Iris pigment epithelial cell (primary cell): ENCODE measurements around the gene COL27A1.

Experiments used
- DNase-seq: peaks from one replicate; pipeline ENCODE4 v3.0.0-alpha.2; 2011; ENCODE audit warnings: low read depth

COL27A1 gene

DNA sequence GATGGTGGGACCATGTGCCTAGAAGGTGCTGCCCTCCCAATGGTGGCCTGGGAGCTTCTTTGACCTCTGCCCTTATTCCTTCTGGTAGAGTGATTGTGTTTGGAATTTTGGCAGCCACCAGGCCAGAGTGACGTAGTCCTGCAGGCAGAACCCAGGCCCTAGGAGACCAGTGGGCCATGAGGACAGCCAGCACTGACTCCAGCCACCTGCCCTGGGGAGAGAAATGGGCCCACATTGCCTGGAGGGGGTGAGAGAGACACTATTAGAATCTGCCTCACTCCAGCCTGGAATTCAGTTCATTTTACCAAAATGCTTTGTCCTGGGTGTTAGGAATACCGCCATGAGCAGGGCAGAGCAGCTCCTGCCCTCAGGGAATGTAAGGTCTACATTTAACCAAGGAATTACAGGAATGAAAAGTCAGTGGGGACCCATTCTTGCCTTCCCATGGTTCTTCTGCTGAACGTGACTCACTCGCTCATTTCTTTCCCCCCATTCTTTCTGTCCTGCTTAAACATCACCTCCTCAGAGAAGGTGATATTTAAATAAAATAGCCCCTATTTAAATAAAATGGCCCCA lies 5.5 kb upstream of the COL27A1 start:
- no peak for DNase-seq

DNA sequence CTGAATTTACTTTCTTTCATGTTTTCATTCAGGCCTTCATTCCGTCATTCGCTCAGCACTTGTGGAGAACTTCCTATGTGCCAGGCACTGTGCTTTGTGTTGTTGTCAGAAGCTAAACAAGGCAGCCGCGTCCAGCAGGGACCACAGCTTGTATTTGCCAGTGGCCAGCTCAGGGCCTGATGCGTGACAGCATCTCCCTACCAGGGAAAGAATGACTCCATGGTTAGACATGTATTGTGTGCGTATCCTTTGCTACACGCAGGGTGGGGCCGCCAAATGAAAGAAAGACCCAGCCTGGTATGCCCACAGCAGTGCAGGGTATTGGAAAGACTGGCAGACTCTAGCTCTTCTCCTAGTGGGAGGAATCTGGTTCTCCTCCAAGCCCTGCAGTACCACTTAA lies 4.7 kb upstream of the COL27A1 start:
- no peak for DNase-seq

DNA sequence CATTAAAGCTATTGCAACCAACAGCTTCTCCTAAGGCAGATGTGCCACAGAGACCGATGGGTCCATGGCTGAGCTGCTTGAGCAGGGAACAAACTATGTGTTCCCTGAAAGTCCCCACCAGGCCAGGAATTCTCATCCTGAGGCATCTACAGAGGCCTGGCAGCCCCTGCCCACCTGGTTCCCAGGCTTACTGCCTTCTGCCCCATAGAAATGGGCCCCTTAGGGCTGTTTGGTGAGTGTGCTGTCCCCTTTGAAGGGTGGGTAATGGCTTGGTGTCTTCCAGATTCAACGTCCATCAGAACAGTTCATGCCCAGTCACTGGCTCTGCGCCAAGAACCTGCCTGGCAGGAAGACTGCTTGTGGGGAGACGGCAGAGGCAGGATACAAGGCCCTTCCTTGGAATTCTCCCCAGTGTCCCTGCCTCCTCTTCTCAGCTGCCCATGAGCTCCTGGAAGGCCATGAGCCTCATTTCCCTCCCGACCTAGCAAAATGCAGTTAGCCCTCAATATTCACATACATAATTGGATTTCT lies 3.8 kb upstream of the COL27A1 start:
- DNase-seq: no peak

DNA sequence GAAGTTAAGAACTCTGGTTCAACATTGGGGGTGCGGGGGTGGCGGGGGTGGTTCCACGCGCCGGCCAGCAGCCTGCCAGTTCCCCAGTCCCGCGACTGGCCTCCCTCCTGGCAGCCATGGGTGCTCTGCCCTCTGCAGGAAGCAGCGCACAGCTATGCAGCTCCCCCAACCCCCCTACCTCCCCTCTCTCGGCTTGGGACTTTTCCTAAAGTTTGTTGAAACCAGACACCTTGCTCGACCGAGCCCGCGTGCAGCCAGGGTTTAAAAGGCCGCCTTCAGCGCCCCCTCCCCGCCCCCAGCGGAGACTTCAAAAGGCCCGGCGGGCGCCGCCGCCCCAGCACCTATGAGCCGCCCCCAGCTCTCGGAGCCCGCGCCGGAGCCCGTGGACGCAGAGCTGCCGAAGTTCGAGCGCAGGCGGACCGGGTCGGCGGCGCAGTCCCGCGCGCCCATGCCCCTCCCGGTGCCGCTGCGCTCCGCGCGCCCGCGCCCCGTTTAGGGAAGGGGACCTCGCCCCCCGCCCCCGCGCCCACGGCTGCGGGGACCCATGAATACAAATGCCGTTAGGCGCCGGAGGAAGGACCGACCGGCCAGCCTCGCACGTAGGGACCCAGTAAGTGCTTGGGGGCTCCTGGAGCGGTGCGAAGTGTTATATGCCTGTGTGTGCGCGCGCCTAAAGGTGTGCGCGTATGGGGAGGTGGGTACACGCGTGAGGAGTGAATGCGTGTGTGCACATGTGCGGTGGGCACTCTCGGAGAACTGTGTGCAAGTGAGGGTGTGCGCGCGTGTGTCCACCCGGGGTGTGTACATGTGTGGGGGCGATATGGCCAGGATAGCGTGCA lies 1.4 kb upstream of the COL27A1 start:
- no peak for DNase-seq

DNA sequence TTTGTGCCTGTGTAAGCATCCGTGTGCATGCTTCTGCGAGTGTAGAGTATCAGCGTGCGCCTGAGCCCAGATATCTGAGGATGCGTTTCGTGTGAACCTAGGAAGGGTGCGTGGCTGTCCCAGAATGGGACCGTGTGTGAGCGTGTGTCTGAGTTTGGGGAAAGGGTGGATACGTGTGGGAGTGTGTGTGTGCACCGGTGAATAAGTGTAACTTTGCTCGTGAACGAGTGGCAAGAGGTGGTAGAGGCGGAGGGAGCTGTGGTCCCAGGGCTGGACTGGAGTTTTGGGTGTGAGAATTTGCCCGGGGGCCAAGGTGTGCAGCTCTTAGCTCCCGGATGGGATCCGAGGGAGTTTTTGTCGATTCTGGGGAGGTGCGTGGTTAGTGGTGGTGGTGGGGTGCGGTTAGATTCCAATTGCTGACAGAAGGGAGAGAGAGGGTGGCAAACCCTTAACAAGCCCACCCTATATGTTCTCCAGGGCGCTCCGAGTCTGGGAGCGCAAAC lies 686 bp upstream of the COL27A1 start:
- no peak for DNase-seq

DNA sequence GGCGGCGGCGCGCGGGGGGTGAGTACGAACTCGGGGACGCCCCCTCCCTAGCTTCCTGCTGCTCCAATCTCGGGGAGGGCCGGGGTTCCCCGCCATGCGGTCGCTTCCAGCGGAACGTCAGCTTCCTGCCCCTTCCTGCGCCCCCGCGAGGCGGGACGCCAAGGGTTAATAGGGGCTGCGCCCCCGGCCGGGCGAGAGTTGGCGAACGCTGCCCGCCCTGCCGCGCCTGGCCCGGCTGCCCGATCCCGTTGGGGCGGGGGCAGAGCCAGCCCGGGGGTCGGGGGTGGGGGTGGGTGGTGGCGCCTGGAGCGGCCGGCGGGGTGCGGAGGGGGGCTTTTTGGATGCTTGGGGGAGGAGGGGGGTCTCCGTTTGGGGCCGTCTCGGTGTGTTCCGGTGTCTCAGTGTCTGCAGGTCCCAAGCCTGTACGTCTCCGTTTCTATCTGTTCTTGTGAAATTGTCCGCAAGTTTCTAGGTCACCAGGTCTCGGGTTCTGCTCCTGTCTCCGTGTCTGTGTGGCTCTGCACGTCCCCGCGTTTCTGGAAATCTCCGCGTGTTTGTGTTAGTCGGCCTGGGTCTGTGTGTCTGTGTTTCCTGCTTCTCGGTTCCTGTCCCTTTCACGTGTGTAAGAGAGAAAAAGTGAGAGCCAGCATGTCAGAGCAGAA lies 789 bp downstream of the COL27A1 start:
- DNase-seq: peak; percentile 54

DNA sequence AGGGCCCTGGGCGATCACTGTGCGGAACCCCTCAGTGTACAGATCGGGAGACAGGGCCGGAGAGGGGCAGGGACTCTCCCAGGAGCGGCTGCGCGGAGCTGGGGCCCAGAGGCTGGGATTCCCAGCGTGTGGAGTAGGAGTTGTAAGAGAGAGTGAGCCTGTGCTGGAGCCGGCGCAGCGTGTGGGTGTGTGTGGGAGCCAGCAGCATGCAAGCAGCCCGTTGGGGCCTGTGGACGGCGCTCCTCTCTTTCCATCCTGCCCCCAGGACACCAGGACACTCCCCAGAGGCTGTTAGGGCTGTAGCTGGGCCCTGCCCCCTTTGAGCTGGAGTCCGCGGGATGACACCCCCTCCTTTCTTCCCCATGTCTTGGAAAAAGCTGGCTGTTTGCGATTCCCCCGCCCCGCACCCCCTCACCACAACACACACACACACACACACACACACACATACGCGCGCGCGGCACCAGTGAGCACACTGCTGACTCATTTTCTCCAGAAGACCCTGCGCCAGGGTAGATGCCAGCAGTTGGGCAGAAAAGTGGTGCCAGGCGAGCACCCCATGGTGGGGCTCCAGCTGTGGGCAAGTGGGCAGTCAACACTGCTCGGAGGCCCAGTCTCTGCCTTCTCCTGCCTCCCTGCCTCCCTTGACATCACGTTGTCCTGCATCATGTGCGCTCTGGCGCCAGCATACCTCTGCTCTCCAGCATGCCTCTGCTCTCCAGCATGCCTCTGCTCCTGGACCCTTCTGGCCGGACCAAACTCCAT lies 1.5 kb downstream of the COL27A1 start:
- DNase-seq: peak; percentile 90

DNA sequence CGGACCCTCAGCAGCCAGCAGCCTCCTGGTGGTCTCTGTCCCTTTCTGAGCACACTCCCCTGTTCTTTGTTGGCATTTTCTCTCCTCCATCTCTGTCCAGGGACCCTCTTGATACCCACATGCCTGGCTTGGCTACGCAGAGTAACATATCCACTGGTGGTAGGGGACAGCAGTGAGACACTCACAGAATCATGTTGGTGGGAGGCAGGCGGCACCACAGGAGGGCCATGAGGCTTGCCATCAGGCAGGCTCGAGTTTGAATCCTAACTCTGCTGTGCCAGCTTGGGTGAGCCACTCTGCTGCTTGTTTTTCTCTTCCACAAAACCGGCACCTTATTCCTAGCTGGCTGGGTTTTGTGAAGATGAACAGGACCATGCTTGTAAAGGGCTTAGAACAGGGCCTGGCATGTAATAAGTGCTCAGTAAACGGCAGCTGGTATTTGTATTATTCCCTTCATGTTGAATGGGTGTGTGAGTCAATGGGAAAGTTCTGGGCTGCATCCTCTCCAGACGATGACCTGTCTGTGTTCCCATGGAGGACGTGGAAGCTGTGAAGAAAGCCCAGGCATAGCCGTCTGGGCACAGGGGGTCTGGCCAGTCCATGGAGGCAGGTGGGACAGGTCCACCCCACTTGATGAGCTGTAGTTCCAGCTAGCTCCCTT lies 2.3 kb downstream of the COL27A1 start:
- peak; percentile 71 for DNase-seq

DNA sequence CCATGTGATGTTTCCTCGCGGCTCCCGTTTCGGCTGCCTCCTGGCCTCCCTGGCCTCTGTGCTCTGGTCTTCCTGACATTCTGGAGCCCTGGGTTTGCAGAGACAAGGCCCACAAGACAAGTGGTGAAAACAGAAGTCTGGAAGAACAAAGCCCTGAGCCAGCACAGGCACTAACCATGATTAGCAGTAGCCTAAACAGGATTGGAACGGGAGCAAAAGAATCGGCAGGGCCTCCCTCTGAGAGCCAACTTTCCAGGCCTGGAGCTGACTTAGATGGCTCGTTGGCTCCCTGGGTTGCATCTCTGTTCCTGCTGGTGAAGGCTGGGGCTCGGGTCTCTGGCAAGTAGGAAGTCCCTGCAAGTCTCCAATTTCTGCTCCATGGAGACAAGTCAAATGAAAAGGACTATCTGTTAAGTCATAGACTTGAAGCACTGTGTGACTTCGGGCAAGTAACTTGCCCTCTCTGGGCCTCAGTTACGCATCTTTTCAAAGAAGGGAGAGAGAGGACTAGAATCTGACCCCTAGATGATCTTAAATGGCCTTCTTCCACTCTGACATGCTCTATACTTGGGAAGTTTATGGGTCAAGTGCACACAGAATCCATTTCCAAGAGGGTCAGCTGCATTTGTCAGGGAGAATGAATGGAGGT lies 3.3 kb downstream of the COL27A1 start:
- no peak for DNase-seq

DNA sequence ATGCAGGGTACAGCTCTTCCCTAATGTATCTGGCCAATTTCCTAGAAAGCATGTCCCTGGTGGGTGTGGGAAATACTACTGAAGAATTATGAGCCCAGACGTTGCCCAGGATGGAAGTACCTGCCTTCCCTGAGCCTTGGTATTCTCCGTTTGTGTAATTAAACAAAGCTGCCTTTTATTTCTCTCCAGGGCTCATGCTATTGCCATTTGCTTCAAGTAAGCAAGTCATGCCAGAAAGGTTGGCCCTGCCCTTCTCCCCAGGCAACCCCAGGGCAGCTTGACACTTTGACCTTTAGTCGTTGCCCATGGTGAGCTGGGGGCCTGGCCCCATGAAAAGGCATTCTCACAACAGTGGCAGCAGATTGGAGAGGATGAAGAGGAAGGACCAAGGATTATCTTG lies 4.4 kb downstream of the COL27A1 start:
- DNase-seq: no peak

DNA sequence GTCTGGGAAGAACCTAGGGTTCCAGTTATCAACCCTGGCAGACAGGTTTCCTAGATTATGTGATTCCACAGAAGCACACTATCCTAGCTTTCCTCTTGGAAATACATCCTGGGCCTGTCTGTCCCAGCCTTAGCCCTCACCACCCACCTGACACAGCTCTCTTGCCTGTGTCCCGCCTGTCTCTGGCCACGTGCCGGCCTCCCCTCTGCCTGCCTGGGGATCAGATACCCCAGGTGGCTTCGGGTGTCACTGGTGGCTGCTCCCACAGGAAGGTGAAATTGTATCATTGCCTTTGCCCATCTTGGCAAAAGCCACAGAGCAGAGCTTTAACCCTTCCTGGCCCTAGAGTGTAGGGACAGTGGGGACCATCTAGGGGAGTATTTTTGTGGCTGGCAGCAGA lies 6.2 kb downstream of the COL27A1 start:
- no peak for DNase-seq

DNA sequence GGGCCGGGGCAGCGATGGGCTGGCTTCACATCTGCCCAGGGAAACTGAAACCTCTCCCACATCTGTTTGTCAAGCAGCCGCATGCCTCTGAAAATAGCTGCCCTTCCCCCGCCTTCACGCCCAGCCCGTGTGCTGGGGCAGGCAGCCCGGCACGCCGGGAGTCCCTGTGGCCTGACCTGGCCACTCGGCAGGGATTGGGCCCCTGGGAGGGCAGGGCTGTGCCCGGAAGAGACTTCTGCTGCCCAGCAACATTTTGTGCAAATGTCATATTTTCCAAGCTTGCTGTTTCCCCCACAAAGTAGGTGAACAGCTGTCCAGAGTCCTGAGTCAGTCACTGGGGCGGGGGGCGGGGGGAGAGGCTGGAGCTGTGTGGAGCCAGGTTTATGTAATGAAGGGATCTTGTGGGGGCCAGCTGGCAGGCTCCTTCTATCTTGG lies 8.2 kb downstream of the COL27A1 start:
- peak; percentile 51 for DNase-seq

DNA sequence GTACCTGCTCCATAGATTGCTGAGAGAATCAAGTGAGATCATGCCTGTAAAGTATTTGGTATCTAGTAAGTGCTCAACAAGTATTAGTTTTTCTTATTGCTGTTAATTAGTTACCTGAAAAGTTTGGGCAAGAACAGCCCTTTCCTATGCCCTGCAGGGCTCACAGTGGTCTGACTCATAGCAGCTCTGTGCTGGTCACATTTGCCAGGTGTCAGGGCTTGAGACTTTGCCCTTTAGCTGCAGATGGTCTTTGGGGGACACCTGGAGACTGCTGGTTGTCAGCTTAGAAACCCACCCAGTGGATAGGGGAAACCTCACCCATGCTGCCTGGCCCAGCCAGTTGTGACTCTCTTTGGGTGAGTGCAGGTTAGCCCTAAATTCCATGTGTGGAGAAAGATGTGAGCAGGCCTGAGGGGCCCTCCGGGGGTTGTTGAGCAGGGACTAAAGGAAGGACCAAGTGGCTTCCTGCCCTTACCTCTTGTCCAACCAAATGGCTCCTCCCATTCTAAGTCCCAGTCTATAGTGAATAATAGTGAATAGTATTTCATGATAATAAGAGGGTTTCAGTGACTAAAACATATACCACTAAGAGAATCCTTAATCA lies 9.0 kb downstream of the COL27A1 start:
- DNase-seq: no peak

DNA sequence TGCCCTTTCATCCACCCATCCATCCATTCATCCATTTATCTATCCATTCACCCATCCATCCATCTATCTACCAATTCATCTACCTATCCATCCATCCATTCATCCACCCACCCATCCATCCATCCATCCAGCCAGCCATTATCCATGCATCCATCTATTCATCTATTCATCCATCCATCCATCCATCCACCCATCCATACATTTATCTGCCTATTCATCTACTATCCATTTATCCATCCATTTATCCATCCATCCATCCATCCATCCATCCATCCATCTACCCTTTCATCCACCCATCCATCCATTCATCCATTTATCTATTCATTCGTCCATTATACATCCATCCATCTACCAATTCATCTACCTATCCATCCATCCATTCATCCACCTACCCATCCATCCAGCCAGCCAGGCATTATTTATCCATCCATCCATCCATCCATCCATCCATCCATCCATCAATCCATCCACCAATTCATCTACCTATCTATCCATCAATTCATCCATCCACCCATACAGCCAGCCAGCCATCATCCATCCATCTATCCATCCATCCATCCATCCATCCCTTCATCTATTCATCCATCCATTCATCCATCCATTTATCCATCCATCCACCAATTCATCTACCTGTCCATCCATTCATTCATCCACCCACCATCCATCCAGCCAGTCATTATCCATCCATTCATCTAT lies 10.2 kb downstream of the COL27A1 start:
- no peak for DNase-seq

DNA sequence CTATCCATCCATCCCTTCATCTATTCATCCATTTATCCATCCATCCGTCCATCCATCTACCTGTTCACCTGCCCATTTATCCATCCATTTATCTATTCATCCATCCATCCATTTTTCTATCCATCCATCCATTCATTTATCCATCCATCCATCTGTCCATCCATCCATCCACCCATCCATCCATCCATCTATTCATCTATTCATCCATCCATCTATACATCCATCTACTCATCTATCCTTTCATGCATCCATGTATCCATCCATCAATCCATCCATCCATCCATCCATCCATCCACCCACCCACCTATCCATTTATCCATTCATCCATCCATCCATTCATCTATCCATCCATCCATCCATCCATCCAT lies 10.8 kb downstream of the COL27A1 start:
- no peak for DNase-seq

DNA sequence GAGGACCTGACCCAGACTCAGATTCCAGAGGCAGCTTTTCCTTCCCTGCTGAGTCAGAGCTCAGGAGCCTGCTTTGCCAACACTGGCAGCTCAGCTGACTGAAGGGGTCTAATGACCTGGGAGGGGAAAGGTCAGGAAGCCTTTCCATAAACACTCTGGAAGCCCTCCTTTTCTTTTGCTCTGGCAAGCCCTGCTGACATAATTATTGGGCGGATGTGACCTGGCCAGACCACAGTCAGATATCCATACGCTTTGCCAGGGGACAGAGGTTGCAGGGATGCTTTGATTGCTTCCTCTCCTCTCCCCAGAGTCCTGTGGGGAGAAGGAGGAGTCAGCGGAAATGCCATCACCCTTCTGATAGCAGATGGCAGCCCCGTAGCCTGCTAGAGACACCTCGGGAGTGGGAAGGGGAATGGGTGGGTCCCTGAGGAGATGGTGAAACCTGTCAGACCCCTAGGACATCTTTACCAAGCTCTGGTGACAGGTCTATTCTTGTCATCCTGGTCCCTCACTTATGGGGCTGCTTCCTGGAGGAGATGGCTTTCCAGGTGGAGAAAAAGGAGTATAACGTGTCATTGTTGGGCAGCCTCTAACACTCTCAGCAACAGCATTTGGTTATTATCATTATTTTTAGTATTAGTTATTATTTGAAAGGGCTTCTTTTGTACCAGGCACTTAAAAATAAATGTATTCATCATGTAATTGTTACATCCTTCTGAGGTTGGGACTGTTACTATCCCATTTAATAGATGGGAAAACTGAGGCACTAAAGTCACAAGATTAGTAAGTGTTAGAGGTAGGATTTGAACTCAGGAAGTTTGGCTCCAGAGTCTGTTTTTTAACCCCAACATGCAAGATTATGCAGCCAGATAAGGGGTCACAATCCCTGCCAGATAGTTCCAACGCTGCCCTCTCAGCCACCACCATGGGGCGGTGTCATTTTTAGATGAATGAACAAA lies 11.6 kb downstream of the COL27A1 start:
- no peak for DNase-seq

DNA sequence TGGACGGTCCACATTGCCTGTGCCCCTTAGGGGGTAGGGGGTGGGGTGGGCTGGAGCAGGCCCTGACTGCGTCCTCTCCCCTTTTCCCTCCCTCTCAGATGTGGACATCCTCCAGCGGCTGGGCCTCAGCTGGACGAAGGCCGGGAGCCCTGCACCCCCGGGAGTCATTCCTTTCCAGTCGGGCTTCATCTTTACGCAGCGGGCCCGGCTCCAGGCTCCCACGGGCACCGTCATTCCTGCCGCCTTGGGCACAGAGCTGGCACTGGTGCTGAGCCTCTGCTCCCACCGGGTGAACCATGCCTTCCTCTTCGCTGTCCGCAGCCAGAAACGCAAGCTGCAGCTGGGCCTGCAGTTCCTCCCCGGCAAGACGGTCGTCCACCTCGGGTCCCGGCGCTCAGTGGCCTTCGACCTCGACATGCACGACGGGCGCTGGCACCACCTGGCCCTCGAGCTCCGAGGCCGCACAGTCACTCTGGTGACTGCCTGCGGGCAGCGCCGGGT lies 12.3 kb downstream of the COL27A1 start:
- DNase-seq: no peak

DNA sequence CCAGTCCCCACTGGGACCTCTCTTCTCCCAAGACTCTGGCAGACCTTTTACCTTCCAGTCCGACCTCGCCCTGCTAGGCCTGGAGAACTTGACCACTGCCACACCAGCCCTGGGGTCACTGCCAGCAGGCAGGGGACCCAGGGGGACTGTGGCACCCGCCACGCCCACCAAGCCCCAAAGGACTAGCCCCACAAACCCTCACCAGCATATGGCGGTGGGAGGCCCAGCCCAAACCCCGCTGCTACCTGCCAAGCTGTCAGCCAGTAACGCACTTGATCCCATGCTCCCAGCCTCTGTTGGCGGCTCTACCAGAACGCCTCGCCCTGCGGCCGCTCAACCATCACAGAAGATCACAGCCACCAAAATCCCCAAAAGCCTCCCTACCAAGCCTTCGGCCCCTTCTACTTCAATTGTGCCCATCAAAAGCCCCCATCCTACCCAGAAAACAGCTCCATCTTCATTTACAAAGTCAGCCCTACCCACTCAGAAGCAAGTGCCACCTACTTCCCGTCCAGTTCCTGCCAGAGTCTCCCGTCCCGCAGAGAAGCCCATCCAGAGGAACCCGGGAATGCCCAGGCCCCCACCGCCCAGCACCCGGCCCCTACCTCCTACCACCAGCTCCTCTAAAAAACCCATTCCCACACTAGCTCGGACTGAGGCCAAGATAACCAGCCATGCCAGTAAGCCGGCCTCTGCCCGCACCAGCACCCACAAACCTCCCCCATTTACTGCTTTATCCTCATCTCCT lies 13.1 kb downstream of the COL27A1 start:
- no peak for DNase-seq
